ENCODE measurements around the gene CFAP119. TPM values are rescaled to one million over a fixed set of nuclear protein-coding genes. Genes with fewer than 3 reads are reported as not detected.

Gene CFAP119
- total and polyA plus RNA-seq, 9 of the 15 experiments (the other 6 are each of a cell fraction or from before 2014, with no cell fraction given), result 5.5 to 33.7 (median 9.6) TPM

GRCh38 chr16:30747799-30748633, 13.8 kb downstream of the CFAP119 start, which contains the start of gene PHKG2 (continued):
- TF ChIP-seq, protein P1, sequence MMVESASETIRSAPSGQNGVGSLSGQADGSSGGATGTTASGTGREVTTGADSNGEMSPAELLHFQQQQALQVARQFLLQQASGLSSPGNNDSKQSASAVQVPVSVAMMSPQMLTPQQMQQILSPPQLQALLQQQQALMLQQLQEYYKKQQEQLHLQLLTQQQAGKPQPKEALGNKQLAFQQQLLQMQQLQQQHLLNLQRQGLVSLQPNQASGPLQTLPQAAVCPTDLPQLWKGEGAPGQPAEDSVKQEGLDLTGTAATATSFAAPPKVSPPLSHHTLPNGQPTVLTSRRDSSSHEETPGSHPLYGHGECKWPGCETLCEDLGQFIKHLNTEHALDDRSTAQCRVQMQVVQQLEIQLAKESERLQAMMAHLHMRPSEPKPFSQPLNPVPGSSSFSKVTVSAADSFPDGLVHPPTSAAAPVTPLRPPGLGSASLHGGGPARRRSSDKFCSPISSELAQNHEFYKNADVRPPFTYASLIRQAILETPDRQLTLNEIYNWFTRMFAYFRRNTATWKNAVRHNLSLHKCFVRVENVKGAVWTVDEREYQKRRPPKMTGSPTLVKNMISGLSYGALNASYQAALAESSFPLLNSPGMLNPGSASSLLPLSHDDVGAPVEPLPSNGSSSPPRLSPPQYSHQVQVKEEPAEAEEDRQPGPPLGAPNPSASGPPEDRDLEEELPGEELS (CRISPR knock-in tag; IDR thresholded peaks at IDR 0.05; ENCODE audit: borderline replicate concordance), result no peak
- TF ChIP-seq KHSRP (IDR thresholded peaks at IDR 0.05) (no peak), ZKSCAN1 (IDR thresholded peaks at IDR 0.05; ENCODE audit: low read depth, low read length) (no peak), MED1 (CRISPR knock-in tag; IDR thresholded peaks at IDR 0.05; ENCODE audit: borderline replicate concordance) (no peak), FOXP1 (CRISPR knock-in tag; IDR thresholded peaks at IDR 0.05) (0 out of 2 replicates have a peak, but pooled peaks have one; percentile 64), CGGBP1 (CRISPR knock-in tag; IDR thresholded peaks at IDR 0.05) (0 out of 2 replicates have a peak, but pooled peaks have one; percentile 56), ZNF551 (CRISPR knock-in tag; IDR thresholded peaks at IDR 0.05) (no peak), CLOCK (CRISPR knock-in tag; IDR thresholded peaks at IDR 0.05; ENCODE audit: borderline replicate concordance) (peak; percentile 85; the same call in 1 of the 2 replicates), XRCC4 (IDR thresholded peaks at IDR 0.05; ENCODE audit: extremely low read depth, insufficient read depth, insufficient read length) (no peak), COPS2 (conservative IDR thresholded peaks at IDR 0.05) (no peak), SETDB1 (IDR thresholded peaks at IDR 0.05; ENCODE audit: low read length) (no peak)
- TF ChIP-seq, protein P2, sequence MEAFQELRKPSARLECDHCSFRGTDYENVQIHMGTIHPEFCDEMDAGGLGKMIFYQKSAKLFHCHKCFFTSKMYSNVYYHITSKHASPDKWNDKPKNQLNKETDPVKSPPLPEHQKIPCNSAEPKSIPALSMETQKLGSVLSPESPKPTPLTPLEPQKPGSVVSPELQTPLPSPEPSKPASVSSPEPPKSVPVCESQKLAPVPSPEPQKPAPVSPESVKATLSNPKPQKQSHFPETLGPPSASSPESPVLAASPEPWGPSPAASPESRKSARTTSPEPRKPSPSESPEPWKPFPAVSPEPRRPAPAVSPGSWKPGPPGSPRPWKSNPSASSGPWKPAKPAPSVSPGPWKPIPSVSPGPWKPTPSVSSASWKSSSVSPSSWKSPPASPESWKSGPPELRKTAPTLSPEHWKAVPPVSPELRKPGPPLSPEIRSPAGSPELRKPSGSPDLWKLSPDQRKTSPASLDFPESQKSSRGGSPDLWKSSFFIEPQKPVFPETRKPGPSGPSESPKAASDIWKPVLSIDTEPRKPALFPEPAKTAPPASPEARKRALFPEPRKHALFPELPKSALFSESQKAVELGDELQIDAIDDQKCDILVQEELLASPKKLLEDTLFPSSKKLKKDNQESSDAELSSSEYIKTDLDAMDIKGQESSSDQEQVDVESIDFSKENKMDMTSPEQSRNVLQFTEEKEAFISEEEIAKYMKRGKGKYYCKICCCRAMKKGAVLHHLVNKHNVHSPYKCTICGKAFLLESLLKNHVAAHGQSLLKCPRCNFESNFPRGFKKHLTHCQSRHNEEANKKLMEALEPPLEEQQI (IDR thresholded peaks at IDR 0.05), result no peak
- TF ChIP-seq, protein P3, sequence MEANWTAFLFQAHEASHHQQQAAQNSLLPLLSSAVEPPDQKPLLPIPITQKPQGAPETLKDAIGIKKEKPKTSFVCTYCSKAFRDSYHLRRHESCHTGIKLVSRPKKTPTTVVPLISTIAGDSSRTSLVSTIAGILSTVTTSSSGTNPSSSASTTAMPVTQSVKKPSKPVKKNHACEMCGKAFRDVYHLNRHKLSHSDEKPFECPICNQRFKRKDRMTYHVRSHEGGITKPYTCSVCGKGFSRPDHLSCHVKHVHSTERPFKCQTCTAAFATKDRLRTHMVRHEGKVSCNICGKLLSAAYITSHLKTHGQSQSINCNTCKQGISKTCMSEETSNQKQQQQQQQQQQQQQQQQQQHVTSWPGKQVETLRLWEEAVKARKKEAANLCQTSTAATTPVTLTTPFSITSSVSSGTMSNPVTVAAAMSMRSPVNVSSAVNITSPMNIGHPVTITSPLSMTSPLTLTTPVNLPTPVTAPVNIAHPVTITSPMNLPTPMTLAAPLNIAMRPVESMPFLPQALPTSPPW (CRISPR knock-in tag; IDR thresholded peaks at IDR 0.05), result peak; percentile 64
- TF ChIP-seq, protein P4, sequence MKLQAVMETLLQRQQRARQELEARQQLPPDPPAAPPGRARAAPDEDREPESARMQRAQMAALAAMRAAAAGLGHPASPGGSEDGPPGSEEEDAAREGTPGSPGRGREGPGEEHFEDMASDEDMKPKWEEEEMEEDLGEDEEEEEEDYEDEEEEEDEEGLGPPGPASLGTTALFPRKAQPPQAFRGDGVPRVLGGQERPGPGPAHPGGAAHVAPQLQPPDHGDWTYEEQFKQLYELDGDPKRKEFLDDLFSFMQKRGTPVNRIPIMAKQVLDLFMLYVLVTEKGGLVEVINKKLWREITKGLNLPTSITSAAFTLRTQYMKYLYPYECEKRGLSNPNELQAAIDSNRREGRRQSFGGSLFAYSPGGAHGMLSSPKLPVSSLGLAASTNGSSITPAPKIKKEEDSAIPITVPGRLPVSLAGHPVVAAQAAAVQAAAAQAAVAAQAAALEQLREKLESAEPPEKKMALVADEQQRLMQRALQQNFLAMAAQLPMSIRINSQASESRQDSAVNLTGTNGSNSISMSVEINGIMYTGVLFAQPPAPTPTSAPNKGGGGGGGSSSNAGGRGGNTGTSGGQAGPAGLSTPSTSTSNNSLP (IDR thresholded peaks at IDR 0.05; ENCODE audit: borderline replicate concordance, low read depth, low read length), result no peak

All from K562 (cell line).